OCI-LY1 (cell line): Measurements from ENCODE around the gene PLXNA2.

ENCODE experiments used
- H2AFZ ChIP-seq: fragments of 200-600 bp; sonication (generic), shearing (Covaris generic); 2 replicates; pipeline ENCODE4 v1.6.0; 2014; ENCODE audit warnings: antibody characterized with exemption, mild to moderate bottlenecking, low read length
- H3F3A ChIP-seq: fragments of 200-600 bp; sonication (generic), shearing (Covaris generic); 2 replicates; pipeline ENCODE4 v1.6.0; 2014; ENCODE audit warnings: mild to moderate bottlenecking, antibody characterized with exemption, low read length, moderate library complexity; ENCODE audit not compliant: insufficient read depth
- H3K27ac ChIP-seq: fragments of 200-600 bp; sonication (generic); 2 replicates; pipeline ENCODE4 v1.5.1; 2014; ENCODE audit warnings: low read length, mixed run types, mild to moderate bottlenecking, low read depth; ENCODE audit not compliant: poor library complexity, severe bottlenecking
- H3K27me3 ChIP-seq: fragments of 200-600 bp; sonication (generic); 2 replicates; pipeline ENCODE4 v1.6.0; 2014; ENCODE audit warnings: antibody characterized with exemption, mild to moderate bottlenecking, low read length, moderate library complexity; ENCODE audit not compliant: insufficient read depth
- H3K36me3 ChIP-seq: fragments of 200-600 bp; sonication (generic); 2 replicates; pipeline ENCODE4 v1.6.1; 2014; ENCODE audit warnings: mild to moderate bottlenecking, antibody characterized with exemption, low read length, moderate library complexity, mixed read lengths; ENCODE audit not compliant: insufficient read depth
- H3K4me1 ChIP-seq: fragments of 200-600 bp; sonication (generic); 2 replicates; pipeline ENCODE4 v1.5.1; 2014; ENCODE audit warnings: mild to moderate bottlenecking, low read length, moderate library complexity; ENCODE audit not compliant: insufficient read depth, severe bottlenecking
- H3K4me2 ChIP-seq: fragments of 200-600 bp; sonication (generic), shearing (Covaris generic); 2 replicates; pipeline ENCODE4 v1.6.1; 2014; ENCODE audit warnings: low read length
- H3K4me3 ChIP-seq: fragments of 200-600 bp; sonication (generic); 2 replicates; pipeline ENCODE4 v1.5.1; 2014; ENCODE audit warnings: low read length, low read depth, mild to moderate bottlenecking, mixed read lengths; ENCODE audit not compliant: poor library complexity, severe bottlenecking
- H3K79me2 ChIP-seq: fragments of 200-600 bp; shearing (Covaris generic); 2 replicates; pipeline ENCODE4 v1.6.1; 2016; ENCODE audit warnings: mixed run types, low read length, mixed read lengths; ENCODE audit not compliant: insufficient read depth
- H3K9ac ChIP-seq: fragments of 200-600 bp; sonication (generic), shearing (Covaris generic); 2 replicates; pipeline ENCODE4 v1.6.1; 2014; ENCODE audit warnings: mild to moderate bottlenecking, low read length, mixed read lengths
- H3K9me2 ChIP-seq: fragments of 200-600 bp; sonication (generic), shearing (Covaris generic); 2 replicates; pipeline ENCODE4 v1.6.1; 2014; ENCODE audit warnings: low read depth, mild to moderate bottlenecking, low read length, mixed read lengths
- H3K9me3 ChIP-seq: fragments of 200-600 bp; shearing (Covaris generic); 2 replicates; pipeline ENCODE4 v1.6.1; 2014; ENCODE audit warnings: low read length, mixed read lengths
- H4K20me1 ChIP-seq: fragments of 200-600 bp; sonication (generic), shearing (Covaris generic); 2 replicates; pipeline ENCODE4 v1.6.0; 2016; ENCODE audit warnings: mild to moderate bottlenecking, low read length; ENCODE audit not compliant: insufficient read depth
- CTCF ChIP-seq: fragments of 200-600 bp; sonication (generic), shearing (Covaris generic); IDR thresholded peaks from 2 replicates; pipeline ENCODE4 v1.5.1; 2017; ENCODE audit warnings: mild to moderate bottlenecking, antibody characterized with exemption, low read length, moderate library complexity, mixed read lengths
- EZH2 ChIP-seq: fragments of 200-600 bp; sonication (generic), shearing (Covaris generic); IDR thresholded peaks from 2 replicates; pipeline ENCODE4 v1.8.0; 2017; ENCODE audit warnings: borderline replicate concordance, mixed run types, mild to moderate bottlenecking, antibody characterized with exemption, low read length, moderate library complexity, mixed read lengths

PLXNA2 gene

DNA sequence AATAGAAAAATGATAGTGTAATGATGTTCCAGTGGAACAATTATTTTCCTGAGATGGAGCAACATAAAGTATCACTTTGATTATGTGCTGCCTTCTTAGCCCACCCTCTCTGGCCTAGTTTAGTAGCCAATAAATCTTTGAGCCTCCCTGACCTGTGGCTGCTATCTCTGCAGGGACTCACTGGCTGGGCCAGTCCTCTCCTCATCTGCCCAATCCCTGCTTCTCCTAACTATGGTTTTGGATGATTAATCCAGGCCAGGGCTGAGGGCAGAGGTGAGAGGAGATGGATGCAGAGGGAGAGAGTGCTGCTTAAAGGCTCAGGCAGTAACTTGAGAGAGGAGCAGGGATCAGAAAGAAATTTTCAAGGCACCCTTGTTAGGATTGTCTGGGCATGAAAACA lies 244.2 kb downstream of the PLXNA2 start:
- H3K9ac ChIP-seq, result no peak overlapping the region
- H3K27ac ChIP-seq, result no peak overlapping the region
- H3K9me2 ChIP-seq, result no peaks in the 10 kb centered on the region
- H3K4me3 ChIP-seq, result no peak overlapping the region
- H3K79me2 ChIP-seq, result no peaks in the 10 kb centered on the region
- no peaks in the 10 kb centered on the region for H3K4me1 ChIP-seq
- H3K9me3 ChIP-seq, result no peaks in the 10 kb centered on the region
- H3F3A ChIP-seq, result no peaks in the 10 kb centered on the region
- H3K36me3 ChIP-seq, result no peaks in the 10 kb centered on the region
- no peaks in the 10 kb centered on the region; the same call in 1 of the 2 replicates for H3K27me3 ChIP-seq
- H4K20me1 ChIP-seq, result no peaks in the 10 kb centered on the region
- H2AFZ ChIP-seq, result no peak overlapping the region
- TF ChIP-seq EZH2, result no peak
- no peak overlapping the region for H3K4me2 ChIP-seq

GRCh38 chr1:207999274-207999915 lies 244.8 kb downstream of the PLXNA2 start:
- no peak for TF ChIP-seq EZH2
- no peak for TF ChIP-seq CTCF
- Histone ChIP-seq H3K4me2 (no peak overlapping the region), H3F3A (no peaks in the 10 kb centered on the region), H3K27me3 (no peaks in the 10 kb centered on the region; the same call in 1 of the 2 replicates), H3K9me2 (no peaks in the 10 kb centered on the region), H2AFZ (no peak overlapping the region), H3K79me2 (no peaks in the 10 kb centered on the region), H3K36me3 (no peaks in the 10 kb centered on the region), H3K9ac (no peak overlapping the region), H3K9me3 (no peaks in the 10 kb centered on the region), H3K4me3 (no peak overlapping the region), H3K4me1 (no peaks in the 10 kb centered on the region), H4K20me1 (no peaks in the 10 kb centered on the region), H3K27ac (no peak overlapping the region)

DNA sequence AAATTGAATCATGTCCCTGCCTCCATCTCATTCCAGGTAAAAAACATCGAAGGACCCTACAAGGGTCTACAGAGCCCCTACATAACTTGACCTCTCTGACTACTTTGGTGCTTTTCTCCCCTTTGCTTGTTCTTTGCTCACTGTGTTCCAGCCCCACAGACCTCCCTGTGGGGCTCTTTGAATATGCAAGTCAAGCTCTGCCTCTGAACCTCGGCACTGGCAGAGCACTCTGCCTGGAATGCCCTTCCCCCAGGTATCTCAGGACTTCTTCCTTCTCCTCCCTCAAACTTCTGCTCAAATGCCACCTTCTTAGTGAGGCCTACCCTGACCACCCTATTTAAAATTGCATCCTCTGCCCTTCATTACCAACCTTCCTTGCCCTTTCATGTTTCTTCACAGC lies 245.5 kb downstream of the PLXNA2 start:
- H2AFZ ChIP-seq, result no peak overlapping the region
- H3K4me2 ChIP-seq, result no peak overlapping the region
- no peaks in the 10 kb centered on the region for H3K4me1 ChIP-seq
- H3K9ac ChIP-seq, result no peak overlapping the region
- no peaks in the 10 kb centered on the region for H3K36me3 ChIP-seq
- TF ChIP-seq CTCF, result no peak
- TF ChIP-seq EZH2, result no peak
- no peaks in the 10 kb centered on the region; the same call in 1 of the 2 replicates for H3K27me3 ChIP-seq
- no peaks in the 10 kb centered on the region for H4K20me1 ChIP-seq
- no peak overlapping the region for H3K27ac ChIP-seq
- no peaks in the 10 kb centered on the region for H3F3A ChIP-seq
- no peaks in the 10 kb centered on the region for H3K9me3 ChIP-seq
- no peak overlapping the region for H3K4me3 ChIP-seq
- no peaks in the 10 kb centered on the region for H3K79me2 ChIP-seq
- H3K9me2 ChIP-seq, result no peaks in the 10 kb centered on the region
